Measurements from ENCODE around the gene PPP3R1.

GRCh38 chr2:68245672-68246071, 6.7 kb downstream of the PPP3R1 start:
- TF ChIP-seq EZH2 (IDR thresholded peaks at IDR 0.05; ENCODE audit: low read depth, low read length, severe bottlenecking) (no peak), CTCF (IDR thresholded peaks at IDR 0.05; ENCODE audit: control extremely low read depth in 1 of 3, insufficient read depth in 1 of 3, low read depth in 1 of 3, low read length in 3 of 3) (no peak), NRF1 (IDR thresholded peaks at IDR 0.05; ENCODE audit: low read depth, low read length) (no peak), POLR2A (IDR thresholded peaks at IDR 0.05; ENCODE audit: control extremely low read depth in 1 of 2, low read depth in 2 of 2, low read length in 2 of 2) (no peak), POLR2AphosphoS5 (IDR thresholded peaks at IDR 0.05; ENCODE audit: low read depth, low read length) (no peak), RNF2 (IDR thresholded peaks at IDR 0.05; ENCODE audit: borderline replicate concordance, low read depth, low read length, missing control alignments, poor library complexity, severe bottlenecking) (no peak), ZNF274 (IDR thresholded peaks at IDR 0.05; ENCODE audit: borderline replicate concordance, extremely low read depth, low read length) (no peak), GABPA (IDR thresholded peaks at IDR 0.05; ENCODE audit: borderline replicate concordance, insufficient read depth, low read length) (no peak)

Measured in H1 (cell line).